Upper lobe of left lung (tissue), 4 donors: Measurements from ENCODE around the gene FAM20B.

Experiments
- EP300 ChIP-seq, 4 donors: sonication (generic); formaldehyde crosslinking; IDR thresholded peaks; one replicate each; pipeline ENCODE4 v1.5.1; 2017; ENCODE audit warnings: antibody characterized with exemption in 4 of 4, control low read depth in 2 of 4
- POLR2A ChIP-seq, 4 donors: fragments of 450-650 bp; IDR thresholded peaks; one replicate each; pipeline ENCODE4 v1.5.1; 2016 to 2017; ENCODE audit warnings: antibody characterized with exemption in 4 of 4, mild to moderate bottlenecking in 2 of 4
- POLR2AphosphoS5 ChIP-seq, 2 donors: sonication (generic); formaldehyde crosslinking; IDR thresholded peaks; one replicate each; pipeline ENCODE4 v1.5.1; 2017; ENCODE audit warnings: antibody characterized with exemption in 2 of 2
- TF ChIP-seq, protein P1 (sequence below), 6 experiments: fragments of 450-650 bp in 4 of 6; fragments of 200-600 bp in 2 of 6; sonication (generic) in 2 of 6; IDR thresholded peaks; one replicate each; pipeline ENCODE4 v1.5.1; 2016 to 2019; ENCODE audit warnings: antibody characterized with exemption in 6 of 6

DNA sequence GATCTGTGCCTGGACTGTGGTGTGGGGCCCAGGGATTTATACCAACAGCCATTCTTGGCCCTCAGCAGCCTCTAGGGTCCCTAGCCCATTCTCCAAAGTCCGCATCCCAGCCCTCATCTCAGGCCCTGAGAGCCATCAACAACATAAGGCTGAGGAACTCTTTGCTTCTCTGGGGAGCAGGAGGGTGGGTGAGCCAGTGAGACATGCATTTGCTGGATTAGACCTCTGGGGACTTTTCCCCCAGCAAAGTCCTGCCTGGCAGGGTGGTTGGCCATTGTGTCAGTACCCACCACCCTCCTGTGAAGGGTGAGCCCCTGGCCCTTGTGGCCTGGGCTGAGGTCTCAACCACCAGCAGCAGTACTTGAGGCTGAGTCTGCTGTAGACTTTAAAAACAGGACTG, 24.2 kb upstream of the FAM20B start:
- TF ChIP-seq POLR2AphosphoS5 (IDR thresholded peaks at IDR 0.05) (no peak), POLR2A (IDR thresholded peaks at IDR 0.05) (no peak), EP300 (IDR thresholded peaks at IDR 0.05) (no peak)
- TF ChIP-seq, protein P1, sequence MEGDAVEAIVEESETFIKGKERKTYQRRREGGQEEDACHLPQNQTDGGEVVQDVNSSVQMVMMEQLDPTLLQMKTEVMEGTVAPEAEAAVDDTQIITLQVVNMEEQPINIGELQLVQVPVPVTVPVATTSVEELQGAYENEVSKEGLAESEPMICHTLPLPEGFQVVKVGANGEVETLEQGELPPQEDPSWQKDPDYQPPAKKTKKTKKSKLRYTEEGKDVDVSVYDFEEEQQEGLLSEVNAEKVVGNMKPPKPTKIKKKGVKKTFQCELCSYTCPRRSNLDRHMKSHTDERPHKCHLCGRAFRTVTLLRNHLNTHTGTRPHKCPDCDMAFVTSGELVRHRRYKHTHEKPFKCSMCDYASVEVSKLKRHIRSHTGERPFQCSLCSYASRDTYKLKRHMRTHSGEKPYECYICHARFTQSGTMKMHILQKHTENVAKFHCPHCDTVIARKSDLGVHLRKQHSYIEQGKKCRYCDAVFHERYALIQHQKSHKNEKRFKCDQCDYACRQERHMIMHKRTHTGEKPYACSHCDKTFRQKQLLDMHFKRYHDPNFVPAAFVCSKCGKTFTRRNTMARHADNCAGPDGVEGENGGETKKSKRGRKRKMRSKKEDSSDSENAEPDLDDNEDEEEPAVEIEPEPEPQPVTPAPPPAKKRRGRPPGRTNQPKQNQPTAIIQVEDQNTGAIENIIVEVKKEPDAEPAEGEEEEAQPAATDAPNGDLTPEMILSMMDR (IDR thresholded peaks at IDR 0.05), result no peak
